ENCODE measurements around the gene ATP11A.

Gene ATP11A

DNA sequence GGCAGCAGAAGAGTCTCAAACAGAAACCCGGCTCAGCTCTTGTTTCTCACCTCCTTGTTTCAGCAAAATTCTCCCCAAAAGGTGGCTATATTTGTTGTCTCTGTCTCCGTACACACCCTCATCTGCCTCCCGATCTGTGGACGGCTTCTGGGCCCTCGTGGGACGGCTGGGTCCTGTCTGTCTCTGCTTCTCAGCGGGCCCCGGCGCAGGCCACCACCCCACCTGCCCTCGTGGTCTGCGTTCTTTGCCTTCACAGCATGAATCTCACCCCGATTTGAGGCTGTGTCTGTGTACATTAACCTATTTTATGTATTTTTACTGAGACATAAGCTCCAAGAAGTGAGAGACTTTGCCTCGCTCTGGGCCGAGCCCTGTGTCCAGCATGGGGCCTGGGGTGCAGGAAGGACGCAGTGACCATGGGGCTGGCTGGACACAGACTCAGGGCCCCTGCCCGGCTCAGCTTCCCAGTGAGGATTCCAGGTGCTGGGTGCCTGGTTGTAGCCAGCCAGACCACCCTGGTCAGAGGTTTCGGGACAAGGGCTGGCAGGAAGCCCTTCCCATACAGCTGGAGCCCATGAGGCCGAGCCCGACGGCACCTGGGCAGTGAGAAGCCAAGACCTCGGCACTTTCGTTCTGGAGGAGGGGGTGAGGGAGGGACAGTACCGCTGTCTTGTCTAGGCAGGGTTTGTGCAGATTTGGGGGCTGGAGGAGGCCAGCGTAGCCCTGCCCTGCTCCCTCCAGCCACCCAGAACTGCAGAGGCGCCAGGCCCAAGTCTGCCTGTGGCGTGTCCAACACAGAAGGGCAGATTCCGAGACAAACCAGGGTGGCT, 200.7 kb downstream of the ATP11A start:
- no peak for DNase-seq (ENCODE audit: low read depth in 2 of 3, low spot score in 2 of 3)

DNA sequence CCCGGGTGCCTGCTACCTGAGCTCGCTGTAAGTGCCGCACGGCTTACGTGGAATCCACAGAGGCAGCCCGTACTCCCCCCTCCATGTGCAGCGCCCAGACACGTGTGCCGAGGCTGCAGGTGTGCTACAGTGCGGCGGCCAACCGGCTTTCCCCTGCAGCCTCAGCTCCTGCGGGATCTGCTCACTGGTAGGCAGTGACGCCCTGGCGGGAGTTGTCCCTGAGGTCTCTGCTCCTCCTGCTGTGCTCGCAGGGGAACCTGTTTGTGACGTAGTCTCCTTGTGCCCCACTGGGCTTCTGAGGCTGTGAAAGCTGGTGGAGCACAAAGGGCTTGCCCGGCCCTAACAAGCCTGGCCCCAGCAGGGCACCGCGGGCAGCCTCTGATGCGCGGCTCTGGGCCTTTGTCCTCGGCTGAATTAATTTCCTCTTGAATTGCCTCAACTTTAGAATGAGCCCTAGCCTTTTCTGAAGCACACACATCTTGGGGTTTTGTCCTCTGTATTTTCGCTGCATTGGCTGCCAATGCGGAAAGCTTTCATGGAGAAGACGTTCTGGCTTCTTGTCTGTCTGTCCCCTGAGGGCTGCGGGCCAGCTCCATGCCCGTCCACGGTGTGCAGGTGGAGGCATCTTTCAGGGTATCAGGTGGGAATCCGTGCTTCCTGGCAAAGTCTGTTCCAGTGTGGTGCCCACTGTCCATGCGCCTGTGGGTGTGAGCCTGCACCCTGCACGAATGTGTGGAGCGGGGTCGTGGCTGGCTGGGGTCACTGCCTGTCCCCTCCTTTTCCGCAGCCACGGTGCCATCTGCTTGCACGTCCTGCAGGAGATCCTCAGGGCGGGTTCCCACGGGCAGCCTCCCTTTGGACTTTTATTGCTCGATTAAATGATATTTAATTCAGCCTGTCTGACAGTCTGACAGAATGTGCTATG, 201.9 kb downstream of the ATP11A start:
- DNase-seq (ENCODE audit: low read depth in 2 of 3, low spot score in 2 of 3), result no peak

DNA sequence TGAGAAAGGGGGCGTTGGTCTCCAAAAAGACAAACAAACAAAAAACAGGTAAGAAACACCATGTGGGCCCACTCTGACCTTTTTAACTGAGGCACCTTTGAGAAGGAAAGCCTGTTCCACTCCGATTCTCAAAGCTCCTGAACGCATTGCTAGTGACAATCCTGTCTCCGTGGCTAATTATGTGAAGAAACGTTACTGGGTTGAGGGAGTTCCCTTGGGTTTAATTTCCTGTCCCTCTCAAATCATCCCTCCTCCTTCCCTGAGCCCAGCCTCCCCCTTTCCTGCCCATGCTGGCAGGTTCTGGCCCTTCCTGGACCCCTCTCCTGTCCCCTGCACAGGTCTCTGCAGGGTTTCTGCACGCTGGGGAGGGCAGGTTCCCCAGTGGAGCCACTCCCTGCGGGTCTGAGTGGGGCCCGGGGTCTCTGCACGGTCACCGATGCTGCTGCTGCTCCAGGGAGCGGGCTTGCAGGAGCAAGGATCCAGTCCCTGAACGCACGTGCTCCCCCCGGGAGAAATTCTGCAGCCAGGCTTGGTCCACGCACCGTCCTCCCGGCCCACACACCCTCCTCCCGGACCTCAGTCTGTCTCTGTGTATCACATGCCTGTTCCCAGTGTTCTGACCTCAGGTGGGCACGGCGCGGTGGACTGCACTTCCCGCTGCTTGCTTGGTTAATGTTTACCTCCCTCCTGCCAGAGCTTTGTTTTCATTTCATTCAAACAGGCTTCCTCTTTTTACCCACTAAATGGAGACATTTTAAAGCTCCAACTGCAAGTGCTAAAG, 202.8 kb downstream of the ATP11A start:
- DNase-seq (ENCODE audit: low read depth in 2 of 3, low spot score in 2 of 3), result no peak

DNA sequence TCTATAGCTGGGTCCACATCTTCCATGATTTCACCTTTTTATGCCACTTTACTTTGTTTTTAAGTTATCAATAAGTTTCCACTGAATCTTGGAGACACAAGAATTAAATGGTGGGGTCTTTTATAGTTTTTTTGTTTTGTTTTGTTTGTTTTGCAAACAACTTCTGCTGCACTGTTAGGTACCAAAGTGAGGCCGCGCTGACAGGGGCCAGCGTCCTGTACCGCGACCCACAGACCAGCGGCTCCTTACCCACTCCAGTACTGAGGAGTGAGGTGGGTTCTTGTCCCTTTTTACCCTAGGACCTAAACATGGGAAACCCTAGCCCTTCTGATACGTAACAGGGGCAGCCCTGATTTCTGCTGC, 203.3 kb downstream of the ATP11A start:
- DNase-seq (ENCODE audit: low read depth in 2 of 3, low spot score in 2 of 3), result no peak

DNA sequence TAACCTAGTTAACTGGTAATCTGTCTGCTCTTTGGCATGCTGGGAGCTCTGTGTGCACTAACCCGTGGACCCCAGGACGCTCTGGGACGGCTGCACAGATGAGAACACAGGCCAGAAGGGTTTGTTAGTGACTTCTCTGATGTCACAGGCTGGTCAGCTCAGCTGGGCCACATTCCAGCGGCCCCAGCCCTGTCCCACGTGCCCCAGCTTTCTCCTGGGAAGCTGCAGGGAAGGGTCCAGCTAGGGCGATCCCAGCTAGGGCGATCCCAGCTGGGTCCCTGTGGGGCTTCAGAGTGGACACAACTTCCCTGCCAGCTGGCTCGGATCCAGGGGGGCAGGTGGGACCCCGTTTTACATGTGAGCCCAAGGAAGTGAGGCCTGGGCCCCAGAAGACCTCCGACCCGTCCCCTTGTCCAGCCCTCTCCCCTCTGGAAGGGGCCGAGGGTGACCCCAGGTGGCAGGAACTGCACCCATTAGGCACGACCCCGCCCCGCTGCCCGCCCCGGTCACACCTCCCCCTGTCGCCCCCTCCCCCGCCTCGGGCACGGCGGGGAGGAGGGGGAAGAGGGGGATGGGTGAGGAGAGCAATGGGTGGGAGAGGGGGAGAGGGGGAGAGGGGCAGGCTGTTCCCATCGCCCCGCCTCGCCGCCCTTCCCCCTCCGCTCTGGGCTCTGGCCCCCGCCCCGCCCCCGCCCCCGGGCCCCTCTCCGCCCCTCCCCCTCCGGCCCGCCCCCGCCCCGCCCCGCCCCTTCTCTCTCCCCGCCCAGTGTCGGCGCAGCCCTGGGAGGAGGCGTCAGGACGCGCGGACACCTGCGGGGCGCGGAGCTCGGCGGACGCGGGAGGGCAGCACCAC, 204.0 kb downstream of the ATP11A start:
- DNase-seq (ENCODE audit: low read depth in 2 of 3, low spot score in 2 of 3), result no peak

DNA sequence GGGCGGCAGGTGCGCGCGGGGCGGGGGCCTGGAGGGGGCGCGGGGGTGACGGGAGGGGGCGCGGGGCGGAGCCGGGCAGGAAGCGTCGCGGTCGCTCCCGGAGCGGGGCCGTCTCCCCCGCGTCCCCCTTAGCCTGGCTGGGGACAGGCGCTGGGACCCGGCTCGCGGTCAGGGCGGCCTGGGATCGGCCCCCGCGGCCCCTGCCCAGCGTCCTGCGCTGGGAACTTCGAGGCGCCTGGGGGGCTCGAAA, 204.5 kb downstream of the ATP11A start:
- no peak for DNase-seq (ENCODE audit: low read depth in 2 of 3, low spot score in 2 of 3)

DNA sequence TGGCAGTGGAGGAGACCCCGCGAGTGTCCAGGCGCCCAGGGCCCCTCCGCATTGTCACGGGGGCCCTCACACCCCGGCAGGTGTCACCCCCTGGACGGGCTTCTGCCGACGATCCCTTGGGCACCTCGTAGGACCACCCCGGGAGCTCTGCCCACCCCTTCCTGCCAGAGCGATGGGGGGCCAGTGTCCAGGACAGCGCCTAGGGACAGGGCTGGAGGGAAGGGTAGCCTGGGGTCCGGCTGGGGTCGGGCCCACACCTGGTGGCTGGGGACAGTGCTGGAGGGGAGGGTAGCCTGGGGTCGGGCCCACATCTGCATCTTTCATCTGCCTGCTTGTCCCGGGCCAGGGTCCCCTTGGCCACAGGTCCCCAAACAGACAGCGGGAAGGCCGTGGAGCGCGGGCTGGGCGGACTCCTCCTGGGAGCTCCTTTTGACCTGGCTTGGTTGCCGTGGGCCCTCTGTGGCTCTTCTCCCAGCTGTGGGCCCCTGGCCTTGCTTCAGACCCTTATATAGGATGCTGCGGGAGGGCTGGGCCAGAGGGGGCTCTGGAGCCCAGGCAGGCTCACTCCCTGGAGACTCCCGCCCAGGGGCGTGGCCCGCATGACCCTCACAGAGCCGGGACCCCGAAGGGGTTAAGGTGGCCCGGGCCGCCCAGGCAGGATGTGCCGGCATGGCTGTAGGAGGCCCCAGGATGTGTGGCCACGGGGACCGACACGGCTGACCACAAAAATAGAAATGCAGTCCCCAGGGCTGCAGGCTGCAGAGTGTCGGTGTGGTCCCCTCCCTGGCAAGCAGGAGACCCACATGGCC, 205.0 kb downstream of the ATP11A start:
- no peak for DNase-seq (ENCODE audit: low read depth in 2 of 3, low spot score in 2 of 3)

DNA sequence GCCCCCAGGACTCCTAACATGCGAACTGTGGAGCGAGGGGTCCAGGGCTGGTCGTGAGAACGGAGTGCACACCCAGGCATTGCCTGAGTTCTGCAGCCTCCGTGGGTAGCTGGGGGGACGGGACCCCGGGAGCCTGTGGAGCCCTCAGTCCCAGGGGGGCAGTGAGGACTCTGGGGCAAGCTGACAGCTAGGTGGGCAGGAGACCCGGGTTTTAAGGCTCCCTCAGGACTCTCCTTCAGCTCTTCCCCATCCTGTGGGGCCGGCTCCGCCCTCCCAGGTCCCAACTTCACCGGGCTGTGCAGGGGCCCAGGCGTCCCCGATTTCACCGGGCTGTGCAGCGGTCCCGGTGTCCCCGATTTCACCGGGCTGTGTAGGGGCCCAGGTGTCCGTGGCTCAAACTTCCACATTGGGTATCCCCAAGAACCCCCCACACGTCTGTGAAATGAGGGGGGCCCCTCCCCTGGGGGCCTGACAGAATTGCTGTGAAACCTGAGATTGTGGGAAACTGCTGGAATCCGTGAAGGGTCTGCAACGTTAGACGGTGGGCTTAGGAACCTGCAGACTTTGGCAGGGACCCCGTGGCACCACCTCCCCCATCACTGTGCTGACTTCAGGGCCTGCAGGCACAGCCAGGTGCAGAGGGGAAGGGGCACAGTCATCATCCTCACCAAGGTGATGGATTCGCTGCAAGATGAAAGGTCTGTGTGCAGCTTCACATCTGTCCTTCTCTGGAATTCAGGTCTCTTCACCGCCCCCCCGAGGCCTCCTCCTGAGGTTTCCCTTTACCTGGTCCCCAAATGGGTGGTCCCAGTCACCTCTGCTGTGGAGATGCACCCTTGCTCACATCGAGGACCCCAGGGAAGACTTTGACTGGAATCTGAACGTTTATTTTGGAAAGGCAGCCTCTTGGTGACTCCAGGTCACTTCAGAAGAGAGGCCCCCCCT, 206.0 kb downstream of the ATP11A start:
- DNase-seq (ENCODE audit: low read depth in 2 of 3, low spot score in 2 of 3), result no peak

DNA sequence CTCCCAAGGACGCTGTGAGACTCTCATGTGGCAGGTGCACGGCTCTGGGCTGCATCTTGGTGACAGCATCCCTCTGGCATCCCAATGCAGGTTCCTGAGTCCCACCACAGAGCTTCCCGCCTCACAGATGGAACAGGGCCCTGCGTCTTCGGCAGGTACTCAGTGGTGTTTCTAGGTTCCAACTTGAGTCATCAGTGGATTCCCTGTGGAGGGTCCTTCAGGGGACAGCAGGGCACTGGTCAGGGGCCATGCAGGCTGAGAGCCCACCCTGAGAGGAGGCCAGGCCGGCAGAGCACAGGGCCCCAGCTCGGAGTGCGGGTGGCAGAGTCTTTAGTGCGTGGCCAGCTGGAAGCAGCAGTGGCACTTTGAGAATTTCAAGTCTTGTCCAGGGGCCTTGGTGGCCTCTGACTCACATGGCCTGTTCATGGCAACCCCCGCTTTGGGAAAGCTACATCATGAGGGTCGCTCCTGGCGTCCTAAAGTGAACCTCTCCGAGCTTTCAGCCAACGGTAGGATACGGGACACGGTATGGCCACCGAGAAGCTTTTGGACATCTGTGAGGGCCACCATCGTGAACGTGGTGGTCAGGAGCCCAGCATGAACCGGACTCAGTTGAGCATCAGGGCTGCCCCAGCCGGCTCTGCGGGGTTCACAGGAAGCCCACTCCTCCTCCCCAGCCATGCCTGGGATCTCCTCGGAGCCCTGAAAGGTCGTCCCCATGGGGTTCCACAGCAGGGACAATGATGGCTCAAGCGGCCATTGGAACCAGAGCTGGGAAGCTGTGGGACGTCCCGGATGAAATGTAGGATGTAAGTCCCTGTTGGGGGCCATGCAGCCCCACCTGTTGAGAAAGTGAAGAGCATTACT, 207.1 kb downstream of the ATP11A start:
- DNase-seq (ENCODE audit: low read depth in 2 of 3, low spot score in 2 of 3), result no peak

DNA sequence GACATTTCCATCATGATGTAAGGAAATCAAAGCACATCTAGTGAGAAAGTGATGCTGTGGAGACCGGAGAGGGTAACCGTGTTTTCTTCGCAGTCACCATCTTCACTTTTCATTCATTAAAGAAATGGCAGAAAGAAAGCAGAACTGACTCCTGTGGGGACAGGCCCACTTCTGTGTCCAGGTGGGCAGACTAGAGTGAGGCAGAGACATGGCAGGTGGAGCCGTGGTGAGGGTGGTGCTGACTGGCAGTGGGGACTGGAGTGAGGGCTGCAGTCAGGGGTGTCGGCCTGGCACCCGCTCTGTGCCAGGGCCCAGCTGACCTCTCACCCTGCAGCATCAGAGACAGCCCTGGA, 207.7 kb downstream of the ATP11A start:
- no peak for DNase-seq (ENCODE audit: low read depth in 2 of 3, low spot score in 2 of 3)

DNA sequence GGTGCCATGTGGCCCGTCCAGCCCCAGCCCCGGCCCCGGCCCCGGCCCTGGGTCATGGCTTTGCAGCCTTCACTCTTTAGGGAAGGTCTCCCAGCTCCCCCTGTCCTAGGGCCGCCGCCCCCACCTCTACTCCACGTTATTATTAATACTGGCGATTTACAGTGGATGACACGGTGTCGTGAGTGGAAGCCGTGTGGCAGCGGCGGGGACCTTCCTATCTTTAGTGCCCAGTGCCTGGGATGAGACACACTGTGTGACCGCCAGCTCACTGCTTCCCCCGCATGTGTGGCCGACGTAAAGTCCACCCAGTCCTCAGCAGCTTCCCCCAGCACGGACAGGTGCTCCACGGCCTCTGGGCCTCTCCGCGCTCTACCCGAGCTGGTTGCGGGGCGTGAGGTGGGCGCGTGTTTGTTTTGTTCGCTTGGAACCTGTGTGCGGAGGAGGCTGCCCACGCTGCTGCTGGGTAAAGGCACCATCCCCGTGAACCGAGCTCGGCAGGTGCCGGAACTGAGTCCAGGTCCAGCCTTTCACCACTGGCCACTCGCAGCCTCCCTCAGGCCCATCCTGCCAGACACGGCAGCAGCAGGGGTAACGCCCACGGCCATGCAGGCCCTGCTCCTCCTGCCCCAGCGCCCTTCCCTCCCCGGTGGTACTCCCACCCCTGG, 208.2 kb downstream of the ATP11A start:
- DNase-seq (ENCODE audit: low read depth in 2 of 3, low spot score in 2 of 3), result no peak

DNA sequence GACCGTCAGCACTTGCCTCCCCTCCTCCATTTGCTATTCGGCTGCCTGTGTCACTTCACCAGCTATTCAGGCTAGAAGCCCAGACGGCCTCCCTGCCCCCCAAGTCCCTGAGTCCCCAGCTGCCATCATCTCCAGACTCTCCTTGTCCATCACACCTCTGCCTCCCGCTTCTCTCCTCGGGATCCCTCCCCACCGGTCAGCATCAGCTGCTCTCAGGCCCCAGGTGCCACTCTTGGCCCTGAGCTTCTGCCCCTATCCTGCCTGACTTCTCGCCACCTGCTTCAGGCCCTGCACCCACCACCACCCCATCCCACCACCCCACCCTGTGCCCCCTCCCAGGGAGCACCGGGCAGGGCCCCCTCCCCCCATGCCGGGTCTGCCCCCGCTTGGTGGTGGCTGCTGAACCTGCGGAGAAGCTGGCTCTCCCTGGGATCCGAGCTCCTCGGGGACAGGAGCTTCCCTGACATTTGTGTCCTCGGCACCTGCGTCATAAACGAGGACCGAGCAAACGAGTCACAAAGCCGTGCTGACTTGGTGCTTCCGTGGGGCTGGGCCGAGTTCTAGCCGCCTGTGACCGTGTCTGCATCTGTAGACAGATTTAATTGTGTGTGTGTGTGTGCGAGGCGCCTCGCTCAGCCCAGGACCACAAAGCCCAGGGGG, 208.9 kb downstream of the ATP11A start:
- no peak for DNase-seq (ENCODE audit: low read depth in 2 of 3, low spot score in 2 of 3)

DNA sequence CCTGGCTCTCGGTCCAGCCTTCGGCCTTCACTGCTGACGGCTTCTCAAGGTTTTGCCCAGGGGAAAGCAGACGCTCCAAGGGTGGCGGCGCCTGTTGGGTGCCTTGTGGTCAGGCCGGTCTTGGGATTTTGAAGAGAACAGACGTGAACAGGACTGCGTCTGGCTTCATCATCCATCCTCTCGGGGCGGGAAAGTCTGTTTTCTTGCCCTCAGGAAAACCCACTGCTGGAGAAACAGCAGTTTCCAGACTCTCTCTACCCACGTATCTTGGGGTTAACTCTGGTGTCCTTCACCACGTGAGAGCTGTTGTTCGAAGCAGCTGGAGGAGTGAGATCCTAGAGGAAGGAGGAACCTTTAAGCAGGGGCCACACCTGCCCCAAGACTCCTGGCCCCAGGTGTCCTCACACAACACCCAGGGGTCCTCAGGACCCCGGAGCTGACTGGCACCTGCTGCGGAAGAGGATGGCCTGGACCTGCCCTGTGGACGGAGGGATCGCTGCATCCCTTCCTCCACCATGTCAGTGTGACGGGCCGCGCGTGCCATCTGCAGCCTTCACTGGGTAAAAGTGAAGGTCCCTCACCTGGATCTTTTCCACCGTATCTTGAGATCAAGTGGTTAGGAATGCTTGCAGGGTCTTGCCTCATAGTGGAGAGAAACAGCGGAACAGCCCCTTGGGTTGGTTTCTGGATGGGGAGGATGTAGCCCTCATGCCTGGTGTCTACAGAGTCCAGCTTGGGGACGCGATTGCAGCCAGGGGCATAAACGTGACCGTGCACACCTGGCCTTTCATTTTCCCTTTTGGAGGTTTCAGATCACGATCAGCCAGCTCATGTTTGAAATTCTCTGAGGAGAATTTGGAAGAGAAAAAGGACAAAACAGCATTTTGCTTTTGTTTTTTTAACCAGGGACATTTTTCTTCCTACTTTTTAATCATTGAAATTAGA, 209.7 kb downstream of the ATP11A start:
- DNase-seq (ENCODE audit: low read depth in 2 of 3, low spot score in 2 of 3), result no peak

DNA sequence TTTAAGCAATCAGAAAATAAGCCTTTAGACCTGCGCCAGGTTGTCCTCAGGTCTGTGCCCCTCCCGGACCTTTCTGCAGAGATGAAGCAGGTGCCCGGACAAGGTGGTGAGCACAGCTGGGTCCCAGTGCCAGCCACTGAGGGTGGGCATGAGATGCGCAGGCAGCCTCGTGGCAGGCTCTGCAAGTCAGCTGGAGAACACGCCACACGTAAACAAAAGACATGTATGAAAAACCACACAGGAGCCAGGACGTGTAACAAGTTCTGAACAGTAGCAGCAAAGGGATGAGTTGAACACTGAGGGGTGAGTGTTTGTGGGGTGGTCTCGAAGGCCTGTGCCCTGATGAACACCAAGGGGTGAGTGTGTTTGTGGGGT, 210.4 kb downstream of the ATP11A start:
- no peak for DNase-seq (ENCODE audit: low read depth in 2 of 3, low spot score in 2 of 3)

DNA sequence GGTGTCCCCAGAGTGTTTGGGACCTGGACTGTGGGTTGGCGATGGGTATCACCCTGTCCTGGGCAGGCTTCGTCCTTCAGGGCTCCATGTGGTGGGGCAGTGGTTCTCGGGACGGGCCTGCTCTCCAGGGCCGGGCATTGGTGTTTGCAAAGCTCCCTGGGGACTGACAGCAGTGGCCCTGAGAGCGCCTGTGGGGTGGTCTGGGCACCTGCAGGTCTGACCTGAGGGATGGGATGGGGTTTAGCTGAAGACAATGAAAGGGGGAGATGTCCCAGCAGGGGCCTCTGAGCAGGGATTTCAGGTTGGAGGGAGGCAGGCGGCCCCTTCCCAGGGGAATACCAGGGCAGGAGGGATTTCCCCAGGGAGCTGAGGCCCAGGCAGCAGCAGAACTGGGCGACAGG, 210.9 kb downstream of the ATP11A start:
- DNase-seq (ENCODE audit: low read depth in 2 of 3, low spot score in 2 of 3), result no peak

DNA sequence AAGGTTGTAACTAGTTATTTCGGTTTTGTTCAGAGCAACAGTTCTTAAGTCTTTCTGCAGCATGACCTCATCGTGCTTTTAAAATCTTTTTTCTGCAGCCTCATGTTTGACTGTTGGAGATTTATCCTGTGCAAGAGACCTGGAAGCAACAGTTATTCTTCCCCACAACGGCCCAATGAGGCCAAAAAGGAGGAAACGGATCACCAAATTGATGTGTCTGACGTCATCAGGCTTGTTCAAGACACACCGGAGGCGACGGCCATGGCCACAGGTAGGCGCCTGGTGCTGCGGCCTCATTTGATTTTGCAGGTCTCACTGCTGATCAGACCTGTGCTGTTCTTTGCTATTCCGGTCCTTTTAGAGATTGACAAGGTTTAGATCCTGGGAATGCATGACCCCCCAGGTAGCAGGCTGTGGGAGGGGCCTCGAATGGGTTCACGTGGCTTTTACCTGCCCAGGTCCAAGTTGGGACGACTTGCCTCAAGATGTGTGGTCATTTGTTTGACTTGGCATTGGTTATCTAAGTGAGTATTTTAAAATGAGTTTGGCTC, 212.3 kb downstream of the ATP11A start:
- no peak for DNase-seq (ENCODE audit: low read depth in 2 of 3, low spot score in 2 of 3)

All from activated CD8-positive, alpha-beta memory T cell treated with anti-CD3 and anti-CD28 coated beads for 48 hours (primary cell).